ENCODE results near the gene NOL9.

Gene NOL9

GRCh38 chr1:6475381-6476133 is 78.8 kb downstream of the NOL9 start:
- H3K4me2 ChIP-seq, result no peak overlapping the region; a peak in 1 of 22 replicates
- H3K4me3 ChIP-seq, result no peak overlapping the region
- peaks cover 0 to 3% (median 0%) of the 10 kb centered on the region in 11 experiments; a peak in 1 of 22 replicates for H4K20me1 ChIP-seq
- H3K4me1 ChIP-seq, result no peaks in the 10 kb centered on the region
- H3K9ac ChIP-seq, result no peak overlapping the region
- H3K27me3 ChIP-seq, result peaks cover 0 to 2% (median 0%) of the 10 kb centered on the region in 11 experiments; a peak in 4 of 22 replicates
- no peak overlapping the region for H3K27ac ChIP-seq
- no peaks in the 10 kb centered on the region for H3K36me3 ChIP-seq
- TF ChIP-seq Cebpa-rat (IDR thresholded peaks at IDR 0.05), result no peak
- H3K9me3 ChIP-seq (replicated peaks in 1 of 11), result no peaks in the 10 kb centered on the region

DNA sequence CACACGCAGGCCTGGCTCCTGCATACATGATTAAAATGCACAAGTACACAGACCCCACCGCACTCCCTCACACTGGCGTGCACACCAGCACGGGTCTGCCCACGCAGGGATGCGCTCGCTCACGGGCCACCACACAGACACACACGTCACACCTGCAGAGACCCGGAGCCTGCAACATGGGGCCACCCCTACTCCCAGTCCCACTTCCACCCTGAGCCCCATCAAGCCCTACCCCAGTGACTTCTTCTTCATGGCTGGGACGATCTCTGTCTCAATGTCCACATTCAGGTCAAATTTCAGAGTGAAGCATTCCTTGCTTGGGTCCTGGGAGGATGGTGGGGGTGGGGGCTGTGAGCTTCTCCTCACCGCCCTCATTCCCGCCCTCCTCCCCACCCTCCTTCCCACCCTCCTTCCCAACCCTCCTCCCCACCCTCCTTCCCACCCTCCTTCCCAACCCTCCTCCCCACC is 79.5 kb downstream of the NOL9 start:
- H3K27ac ChIP-seq, result no peak overlapping the region
- no peaks in the 10 kb centered on the region for H3K9me3 ChIP-seq (replicated peaks in 1 of 11)
- TF ChIP-seq Cebpa-rat (IDR thresholded peaks at IDR 0.05), result no peak
- no peak overlapping the region for H3K9ac ChIP-seq
- H3K4me1 ChIP-seq, result no peaks in the 10 kb centered on the region
- H3K4me2 ChIP-seq, result no peak overlapping the region
- peaks cover 0 to 4% (median 0%) of the 10 kb centered on the region in 11 experiments; a peak in 1 of 22 replicates for H4K20me1 ChIP-seq
- H3K4me3 ChIP-seq, result no peak overlapping the region
- no peaks in the 10 kb centered on the region; a peak in 4 of 22 replicates for H3K27me3 ChIP-seq
- H3K36me3 ChIP-seq, result no peaks in the 10 kb centered on the region

- no peak overlapping the region for H3K4me3 ChIP-seq
- H3K36me3 ChIP-seq, result no peaks in the 10 kb centered on the region
- no peaks in the 10 kb centered on the region for H3K27me3 ChIP-seq
- H3K9ac ChIP-seq, result no peak overlapping the region
- no peaks in the 10 kb centered on the region for H3K4me1 ChIP-seq
- no peak overlapping the region for H3K27ac ChIP-seq
- H3K4me2 ChIP-seq, result no peak overlapping the region
- H4K20me1 ChIP-seq, result peaks cover 0 to 4% (median 0%) of the 10 kb centered on the region in 11 experiments; a peak in 1 of 22 replicates
- H3K9me3 ChIP-seq (replicated peaks in 1 of 11), result no peaks in the 10 kb centered on the region
- no peak for TF ChIP-seq Cebpa-rat (IDR thresholded peaks at IDR 0.05)
Observed at GRCh38 chr1:6473974-6474814, 80.1 kb downstream of the NOL9 start.

DNA sequence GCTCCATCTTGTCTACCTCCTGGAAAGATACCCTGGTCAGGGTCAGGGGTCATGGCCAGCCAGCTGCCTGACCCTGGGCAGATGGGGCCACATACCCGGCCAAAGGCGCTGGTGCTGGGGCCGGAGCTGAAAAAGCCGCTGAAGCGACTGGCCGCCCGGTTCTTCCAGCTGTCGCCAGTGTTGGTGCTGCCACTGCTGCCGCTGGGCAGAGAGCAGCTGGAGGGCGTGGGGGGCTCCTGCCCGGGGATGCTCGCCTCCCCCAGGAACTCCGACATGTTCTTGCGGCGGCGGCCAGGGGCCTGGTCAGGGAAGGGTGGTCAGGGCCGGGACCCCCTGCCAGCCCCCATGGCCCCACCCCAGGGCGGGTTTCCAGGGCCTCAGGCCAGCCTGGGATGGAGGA is 81.2 kb downstream of the NOL9 start:
- Histone ChIP-seq H3K9ac (no peak overlapping the region), H3K9me3 (replicated peaks in 1 of 11) (no peaks in the 10 kb centered on the region), H3K4me2 (no peak overlapping the region), H4K20me1 (peaks cover 0 to 8% (median 0%) of the 10 kb centered on the region in 11 experiments; a peak in 2 of 22 replicates), H3K27ac (no peak overlapping the region), H3K4me3 (no peak overlapping the region), H3K4me1 (no peaks in the 10 kb centered on the region), H3K36me3 (no peaks in the 10 kb centered on the region), H3K27me3 (peaks cover 0 to 6% (median 0%) of the 10 kb centered on the region in 11 experiments; a peak in 1 of 22 replicates)
- no peak for TF ChIP-seq Cebpa-rat (IDR thresholded peaks at IDR 0.05)

DNA sequence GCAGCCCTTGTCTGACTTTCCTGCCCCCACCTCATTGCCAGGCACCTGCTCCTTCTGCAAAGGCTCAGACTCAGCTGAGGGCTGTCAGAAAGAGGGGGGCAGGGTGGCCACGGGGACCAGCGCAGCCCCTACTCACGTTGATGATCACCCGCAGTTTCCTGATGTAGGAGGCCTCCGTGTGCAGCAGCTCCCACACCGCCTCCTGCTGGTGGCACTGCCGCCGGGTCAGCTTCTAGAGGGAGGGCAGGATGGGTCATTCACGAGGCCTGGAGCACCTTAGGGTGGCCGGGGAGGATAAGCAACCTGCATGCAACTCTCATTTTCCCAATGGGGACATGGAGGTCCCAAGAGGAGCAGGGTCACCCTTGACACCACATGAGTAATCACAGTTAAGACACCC is 81.9 kb downstream of the NOL9 start:
- H3K9ac ChIP-seq, result no peak overlapping the region
- H3K27ac ChIP-seq, result no peak overlapping the region
- peaks cover 0 to 15% (median 0%) of the 10 kb centered on the region in 11 experiments; a peak in 2 of 22 replicates for H4K20me1 ChIP-seq
- no peak overlapping the region for H3K4me3 ChIP-seq
- no peaks in the 10 kb centered on the region for H3K9me3 ChIP-seq (replicated peaks in 1 of 11)
- H3K36me3 ChIP-seq, result no peaks in the 10 kb centered on the region
- no peaks in the 10 kb centered on the region for H3K4me1 ChIP-seq
- no peak overlapping the region for H3K4me2 ChIP-seq
- H3K27me3 ChIP-seq, result peaks cover 0 to 13% (median 6%) of the 10 kb centered on the region in 11 experiments; a peak in 17 of 22 replicates
- no peak for TF ChIP-seq Cebpa-rat (IDR thresholded peaks at IDR 0.05)

DNA sequence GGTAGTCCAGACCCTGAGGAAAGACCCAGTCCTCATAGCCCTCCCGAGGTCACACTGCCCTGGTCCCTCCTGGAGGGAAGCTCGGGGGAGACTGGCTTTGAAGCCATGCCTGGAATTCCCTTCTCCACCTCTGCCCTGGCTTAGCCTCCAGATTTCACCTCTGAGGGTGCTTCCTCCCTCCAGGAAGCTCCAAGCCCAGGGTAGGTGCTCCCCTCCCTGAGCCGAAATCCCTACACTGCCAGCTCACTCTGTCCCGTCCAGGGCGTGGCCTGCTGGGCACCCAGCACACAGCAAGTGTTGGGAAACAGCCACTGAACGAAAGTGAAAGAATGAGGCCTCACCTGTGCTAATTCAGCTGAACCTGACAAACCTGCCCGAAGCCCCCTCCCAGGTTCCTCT is 82.3 kb downstream of the NOL9 start:
- Histone ChIP-seq H4K20me1 (peaks cover 0 to 19% (median 0%) of the 10 kb centered on the region in 11 experiments; a peak in 2 of 22 replicates), H3K9me3 (replicated peaks in 1 of 11) (no peaks in the 10 kb centered on the region), H3K27me3 (peaks cover 4 to 18% (median 11%) of the 10 kb centered on the region in 11 experiments; a peak in 20 of 22 replicates), H3K27ac (no peak overlapping the region), H3K4me3 (no peak overlapping the region), H3K4me1 (no peaks in the 10 kb centered on the region), H3K9ac (no peak overlapping the region), H3K4me2 (no peak overlapping the region), H3K36me3 (no peaks in the 10 kb centered on the region)
- no peak for TF ChIP-seq Cebpa-rat (IDR thresholded peaks at IDR 0.05)
